HepG2 (cell line): ENCODE results near the gene ACTL6A. TPM values are rescaled to one million over a fixed set of nuclear protein-coding genes. Genes with fewer than 3 reads are reported as not detected.

Experiments
- ATF7-NPFF ChIP-seq: sonication (generic); formaldehyde crosslinking; IDR thresholded peaks from 2 replicates; pipeline ENCODE4 v1.8.1; 2023; ENCODE audit warnings: mild to moderate bottlenecking, low read depth, missing genetic modification reagents, moderate library complexity
- BCL6 ChIP-seq: IDR thresholded peaks from 2 replicates; pipeline ENCODE4 v1.6.1; 2016; ENCODE audit warnings: missing genetic modification reagents, missing compliant biosample characterization
- FOXO1 ChIP-seq: sonication (generic); formaldehyde crosslinking; IDR thresholded peaks from 2 replicates; pipeline ENCODE4 v1.4.0; 2020; ENCODE audit warnings: missing genetic modification reagents
- HNRNPL ChIP-seq: fragments of 200-400 bp; formaldehyde crosslinking; IDR thresholded peaks from 2 replicates; pipeline ENCODE4 v1.6.1; 2017; ENCODE audit warnings: mild to moderate bottlenecking, low read depth, low read length
- PCBP2 ChIP-seq: fragments of 200-400 bp; formaldehyde crosslinking; optimal IDR thresholded peaks from 2 replicates; pipeline ENCODE3; 2018; ENCODE audit warnings: low read length, low read depth; ENCODE audit not compliant: poor library complexity, severe bottlenecking
- PHF21A ChIP-seq: sonication (generic); formaldehyde crosslinking; IDR thresholded peaks from 2 replicates; pipeline ENCODE4 v1.5.0; 2020; ENCODE audit warnings: mild to moderate bottlenecking, missing genetic modification reagents
- SNAI1 ChIP-seq: sonication (generic); formaldehyde crosslinking; IDR thresholded peaks from 2 replicates; pipeline ENCODE4 v1.5.0; 2020; ENCODE audit warnings: mild to moderate bottlenecking, missing genetic modification reagents, borderline replicate concordance
- U2AF2 ChIP-seq: fragments of 200-400 bp; formaldehyde crosslinking; IDR thresholded peaks from 2 replicates; pipeline ENCODE4 v1.6.1; 2017; ENCODE audit warnings: low read depth, mild to moderate bottlenecking, low read length
- ZFP90 ChIP-seq: sonication (generic); formaldehyde crosslinking; IDR thresholded peaks from 2 replicates; pipeline ENCODE4 v1.8.0; 2022; ENCODE audit warnings: missing genetic modification reagents, mild to moderate bottlenecking, inconsistent platforms, borderline replicate concordance
- ZIK1 ChIP-seq: sonication (generic); formaldehyde crosslinking; IDR thresholded peaks from 2 replicates; pipeline ENCODE4 v1.5.0; 2020; ENCODE audit warnings: mild to moderate bottlenecking, low read depth, missing genetic modification reagents, borderline replicate concordance
- ZNF326 ChIP-seq: sonication (generic); formaldehyde crosslinking; IDR thresholded peaks from 2 replicates; pipeline ENCODE4 v1.4.0; 2020; ENCODE audit warnings: missing genetic modification reagents, borderline replicate concordance
- ZNF567 ChIP-seq: sonication (generic); formaldehyde crosslinking; IDR thresholded peaks from 2 replicates; pipeline ENCODE4 v1.8.1; 2023; ENCODE audit warnings: mild to moderate bottlenecking, missing genetic modification reagents, borderline replicate concordance
- polyA plus RNA-seq, 8 experiments: library from polyadenylated mRNA; depleted of rRNA in 3 of 8; stranded (reverse) in 7 of 8; unstranded in 1 of 8; fragments of >200 nt; fragmentation: Illumina TruSeq in 4 of 8; extraction: Trizol in 4 of 8; gene quantifications; 2 replicates each; pipeline versions ENCODE4 v1.2.1 to v1.2.3, GENCODE V29; 2011 to 2016; ENCODE audit warnings: low read depth in 4 of 8, missing spikeins in 1 of 8, mixed read lengths in 1 of 8; ENCODE audit not compliant: insufficient read depth in 1 of 8
- total RNA-seq, 5 experiments: library from RNA; depleted of rRNA; stranded (reverse); fragments of >200 nt; fragmentation: Illumina TruSeq; extraction: Trizol; gene quantifications; 2 replicates each; pipeline ENCODE4 v1.2.3, GENCODE V29; 2016; ENCODE audit warnings: low read depth in 1 of 5
- TF ChIP-seq, protein P1 (sequence below): sonication (generic); formaldehyde crosslinking; IDR thresholded peaks from 2 replicates; pipeline ENCODE4 v1.4.0; 2020; ENCODE audit warnings: missing genetic modification reagents
- TF ChIP-seq, protein P2 (sequence below): IDR thresholded peaks from 2 replicates; pipeline ENCODE4 v1.6.1; 2016; ENCODE audit warnings: missing compliant biosample characterization, missing genetic modification reagents, borderline replicate concordance
- TF ChIP-seq, protein P3 (sequence below): fragments of 450-650 bp; IDR thresholded peaks from 2 replicates; pipeline ENCODE4 v1.6.1; 2016
- TF ChIP-seq, protein P4 (sequence below): sonication (generic); formaldehyde crosslinking; IDR thresholded peaks from 2 replicates; pipeline ENCODE4 v1.4.0; 2020; ENCODE audit warnings: missing genetic modification reagents, borderline replicate concordance
- TF ChIP-seq, protein P5 (sequence below): sonication (generic); formaldehyde crosslinking; IDR thresholded peaks from 2 replicates; pipeline ENCODE4 v1.5.0; 2020; ENCODE audit warnings: missing genetic modification reagents

The ACTL6A gene
- total and polyA plus RNA-seq, 2 of the 13 experiments (the other 11 are each of a cell fraction or from before 2014, with no cell fraction given): 58.1 to 84.1 TPM

DNA sequence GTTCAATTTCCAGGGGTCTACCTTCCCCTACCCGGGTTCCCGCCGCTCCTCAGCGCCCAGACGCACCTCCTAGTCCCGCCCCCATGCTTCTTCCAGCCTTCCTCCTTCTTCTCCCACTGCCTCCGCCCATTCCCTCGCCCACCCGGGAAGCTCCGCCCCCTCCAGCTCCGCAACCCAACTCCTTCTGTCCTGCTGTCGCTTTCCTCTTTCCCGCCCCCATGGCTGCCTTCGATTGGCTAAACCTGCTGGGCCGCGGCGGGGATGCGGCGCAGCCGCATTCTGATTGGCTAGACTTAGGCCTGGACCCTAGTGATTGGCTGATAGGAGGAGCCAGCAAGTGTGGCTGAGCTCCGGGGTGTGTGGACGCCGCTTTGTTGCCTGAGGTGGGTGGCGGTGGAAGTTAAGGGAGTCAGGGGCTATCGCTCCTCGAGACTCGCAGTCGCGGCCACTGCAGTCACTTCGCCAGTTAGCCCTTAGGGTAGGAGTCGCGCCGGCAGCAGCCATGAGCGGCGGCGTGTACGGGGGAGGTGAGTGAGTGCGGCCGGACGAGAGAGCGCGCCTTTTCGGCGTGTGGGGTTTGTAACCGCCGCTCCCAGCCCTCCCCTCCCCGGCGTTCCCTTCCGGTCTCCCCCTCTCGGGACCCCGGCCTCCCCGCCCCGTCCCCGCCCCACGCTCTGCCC, at the start of gene ACTL6A (continued):
- TF ChIP-seq, protein P1, sequence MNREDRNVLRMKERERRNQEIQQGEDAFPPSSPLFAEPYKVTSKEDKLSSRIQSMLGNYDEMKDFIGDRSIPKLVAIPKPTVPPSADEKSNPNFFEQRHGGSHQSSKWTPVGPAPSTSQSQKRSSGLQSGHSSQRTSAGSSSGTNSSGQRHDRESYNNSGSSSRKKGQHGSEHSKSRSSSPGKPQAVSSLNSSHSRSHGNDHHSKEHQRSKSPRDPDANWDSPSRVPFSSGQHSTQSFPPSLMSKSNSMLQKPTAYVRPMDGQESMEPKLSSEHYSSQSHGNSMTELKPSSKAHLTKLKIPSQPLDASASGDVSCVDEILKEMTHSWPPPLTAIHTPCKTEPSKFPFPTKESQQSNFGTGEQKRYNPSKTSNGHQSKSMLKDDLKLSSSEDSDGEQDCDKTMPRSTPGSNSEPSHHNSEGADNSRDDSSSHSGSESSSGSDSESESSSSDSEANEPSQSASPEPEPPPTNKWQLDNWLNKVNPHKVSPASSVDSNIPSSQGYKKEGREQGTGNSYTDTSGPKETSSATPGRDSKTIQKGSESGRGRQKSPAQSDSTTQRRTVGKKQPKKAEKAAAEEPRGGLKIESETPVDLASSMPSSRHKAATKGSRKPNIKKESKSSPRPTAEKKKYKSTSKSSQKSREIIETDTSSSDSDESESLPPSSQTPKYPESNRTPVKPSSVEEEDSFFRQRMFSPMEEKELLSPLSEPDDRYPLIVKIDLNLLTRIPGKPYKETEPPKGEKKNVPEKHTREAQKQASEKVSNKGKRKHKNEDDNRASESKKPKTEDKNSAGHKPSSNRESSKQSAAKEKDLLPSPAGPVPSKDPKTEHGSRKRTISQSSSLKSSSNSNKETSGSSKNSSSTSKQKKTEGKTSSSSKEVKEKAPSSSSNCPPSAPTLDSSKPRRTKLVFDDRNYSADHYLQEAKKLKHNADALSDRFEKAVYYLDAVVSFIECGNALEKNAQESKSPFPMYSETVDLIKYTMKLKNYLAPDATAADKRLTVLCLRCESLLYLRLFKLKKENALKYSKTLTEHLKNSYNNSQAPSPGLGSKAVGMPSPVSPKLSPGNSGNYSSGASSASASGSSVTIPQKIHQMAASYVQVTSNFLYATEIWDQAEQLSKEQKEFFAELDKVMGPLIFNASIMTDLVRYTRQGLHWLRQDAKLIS (CRISPR knock-in tag): no peak; the same call in 1 of the 2 replicates
- TF ChIP-seq, protein P2, sequence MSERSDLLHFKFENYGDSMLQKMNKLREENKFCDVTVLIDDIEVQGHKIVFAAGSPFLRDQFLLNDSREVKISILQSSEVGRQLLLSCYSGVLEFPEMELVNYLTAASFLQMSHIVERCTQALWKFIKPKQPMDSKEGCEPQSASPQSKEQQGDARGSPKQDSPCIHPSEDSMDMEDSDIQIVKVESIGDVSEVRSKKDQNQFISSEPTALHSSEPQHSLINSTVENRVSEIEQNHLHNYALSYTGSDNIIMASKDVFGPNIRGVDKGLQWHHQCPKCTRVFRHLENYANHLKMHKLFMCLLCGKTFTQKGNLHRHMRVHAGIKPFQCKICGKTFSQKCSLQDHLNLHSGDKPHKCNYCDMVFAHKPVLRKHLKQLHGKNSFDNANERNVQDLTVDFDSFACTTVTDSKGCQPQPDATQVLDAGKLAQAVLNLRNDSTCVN (CRISPR knock-in tag): peak; percentile 30; the same call in 1 of the 2 replicates
- no peak for TF ChIP-seq ZFP90 (CRISPR knock-in tag)
- no peak for TF ChIP-seq PCBP2
- TF ChIP-seq, protein P3, sequence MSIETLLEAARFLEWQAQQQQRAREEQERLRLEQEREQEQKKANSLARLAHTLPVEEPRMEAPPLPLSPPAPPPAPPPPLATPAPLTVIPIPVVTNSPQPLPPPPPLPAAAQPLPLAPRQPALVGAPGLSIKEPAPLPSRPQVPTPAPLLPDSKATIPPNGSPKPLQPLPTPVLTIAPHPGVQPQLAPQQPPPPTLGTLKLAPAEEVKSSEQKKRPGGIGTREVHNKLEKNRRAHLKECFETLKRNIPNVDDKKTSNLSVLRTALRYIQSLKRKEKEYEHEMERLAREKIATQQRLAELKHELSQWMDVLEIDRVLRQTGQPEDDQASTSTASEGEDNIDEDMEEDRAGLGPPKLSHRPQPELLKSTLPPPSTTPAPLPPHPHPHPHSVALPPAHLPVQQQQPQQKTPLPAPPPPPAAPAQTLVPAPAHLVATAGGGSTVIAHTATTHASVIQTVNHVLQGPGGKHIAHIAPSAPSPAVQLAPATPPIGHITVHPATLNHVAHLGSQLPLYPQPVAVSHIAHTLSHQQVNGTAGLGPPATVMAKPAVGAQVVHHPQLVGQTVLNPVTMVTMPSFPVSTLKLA: no peak
- no peak for TF ChIP-seq ZNF567 (CRISPR knock-in tag)
- TF ChIP-seq, protein P4, sequence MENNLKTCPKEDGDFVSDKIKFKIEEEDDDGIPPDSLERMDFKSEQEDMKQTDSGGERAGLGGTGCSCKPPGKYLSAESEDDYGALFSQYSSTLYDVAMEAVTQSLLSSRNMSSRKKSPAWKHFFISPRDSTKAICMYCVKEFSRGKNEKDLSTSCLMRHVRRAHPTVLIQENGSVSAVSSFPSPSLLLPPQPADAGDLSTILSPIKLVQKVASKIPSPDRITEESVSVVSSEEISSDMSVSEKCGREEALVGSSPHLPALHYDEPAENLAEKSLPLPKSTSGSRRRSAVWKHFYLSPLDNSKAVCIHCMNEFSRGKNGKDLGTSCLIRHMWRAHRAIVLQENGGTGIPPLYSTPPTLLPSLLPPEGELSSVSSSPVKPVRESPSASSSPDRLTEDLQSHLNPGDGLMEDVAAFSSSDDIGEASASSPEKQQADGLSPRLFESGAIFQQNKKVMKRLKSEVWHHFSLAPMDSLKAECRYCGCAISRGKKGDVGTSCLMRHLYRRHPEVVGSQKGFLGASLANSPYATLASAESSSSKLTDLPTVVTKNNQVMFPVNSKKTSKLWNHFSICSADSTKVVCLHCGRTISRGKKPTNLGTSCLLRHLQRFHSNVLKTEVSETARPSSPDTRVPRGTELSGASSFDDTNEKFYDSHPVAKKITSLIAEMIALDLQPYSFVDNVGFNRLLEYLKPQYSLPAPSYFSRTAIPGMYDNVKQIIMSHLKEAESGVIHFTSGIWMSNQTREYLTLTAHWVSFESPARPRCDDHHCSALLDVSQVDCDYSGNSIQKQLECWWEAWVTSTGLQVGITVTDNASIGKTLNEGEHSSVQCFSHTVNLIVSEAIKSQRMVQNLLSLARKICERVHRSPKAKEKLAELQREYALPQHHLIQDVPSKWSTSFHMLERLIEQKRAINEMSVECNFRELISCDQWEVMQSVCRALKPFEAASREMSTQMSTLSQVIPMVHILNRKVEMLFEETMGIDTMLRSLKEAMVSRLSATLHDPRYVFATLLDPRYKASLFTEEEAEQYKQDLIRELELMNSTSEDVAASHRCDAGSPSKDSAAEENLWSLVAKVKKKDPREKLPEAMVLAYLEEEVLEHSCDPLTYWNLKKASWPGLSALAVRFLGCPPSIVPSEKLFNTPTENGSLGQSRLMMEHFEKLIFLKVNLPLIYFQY (CRISPR knock-in tag): no peak
- TF ChIP-seq, protein P5, sequence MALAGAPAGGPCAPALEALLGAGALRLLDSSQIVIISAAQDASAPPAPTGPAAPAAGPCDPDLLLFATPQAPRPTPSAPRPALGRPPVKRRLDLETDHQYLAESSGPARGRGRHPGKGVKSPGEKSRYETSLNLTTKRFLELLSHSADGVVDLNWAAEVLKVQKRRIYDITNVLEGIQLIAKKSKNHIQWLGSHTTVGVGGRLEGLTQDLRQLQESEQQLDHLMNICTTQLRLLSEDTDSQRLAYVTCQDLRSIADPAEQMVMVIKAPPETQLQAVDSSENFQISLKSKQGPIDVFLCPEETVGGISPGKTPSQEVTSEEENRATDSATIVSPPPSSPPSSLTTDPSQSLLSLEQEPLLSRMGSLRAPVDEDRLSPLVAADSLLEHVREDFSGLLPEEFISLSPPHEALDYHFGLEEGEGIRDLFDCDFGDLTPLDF (CRISPR knock-in tag): peak; percentile 64
- no peak for TF ChIP-seq SNAI1 (CRISPR knock-in tag)
- peak; percentile 51; the same call in 1 of the 2 replicates for TF ChIP-seq PHF21A (CRISPR knock-in tag)
- TF ChIP-seq ZNF326 (CRISPR knock-in tag): no peak
- TF ChIP-seq FOXO1 (CRISPR knock-in tag): no peak
- 0 out of 2 replicates have a peak, but pooled peaks have one; percentile 32 for TF ChIP-seq ATF7-NPFF (CRISPR knock-in tag)
- TF ChIP-seq U2AF2: no peak
- no peak for TF ChIP-seq ZIK1 (CRISPR knock-in tag)
- 0 out of 2 replicates have a peak, but pooled peaks have one; percentile 15 for TF ChIP-seq BCL6 (CRISPR knock-in tag)
- peak; percentile 66 for TF ChIP-seq HNRNPL
